GM18873 (cell line): ENCODE data around the gene DIRAS3.
"Not testable (repeated sequence)": the region's sequence is repeated elsewhere in the genome, so short reads cannot be mapped to it uniquely, and the experiment has no call there.

Source experiments
- ATAC-seq: cut with Tn5 transposase; IDR thresholded peaks from one replicate; pipeline ENCODE4 v1.9.1; 2021; ENCODE audit warnings: mild to moderate bottlenecking, moderate library complexity, moderate number of reproducible peaks; ENCODE audit not compliant: unreplicated experiment, low FRiP score

The DIRAS3 gene

GRCh38 chr1:68049941-68050878 lies at the start of gene DIRAS3:
TSS of gene DIRAS3 (minus strand) at chr1:68050627. CDS start at chr1:68047297, 3,330 bp downstream.
- no peak for ATAC-seq

- ATAC-seq, result no peak
Observed at GRCh38 chr1:68093737-68094136, 43.3 kb upstream of the DIRAS3 start.

GRCh38 chr1:68087184-68087583 lies 36.8 kb upstream of the DIRAS3 start:
- ATAC-seq, result no peak

- ATAC-seq, result no peak
Observed at GRCh38 chr1:68085752-68086151, 35.3 kb upstream of the DIRAS3 start.

GRCh38 chr1:68083686-68084085 lies 33.3 kb upstream of the DIRAS3 start:
- ATAC-seq, result no peak

GRCh38 chr1:68081775-68082283 lies 31.4 kb upstream of the DIRAS3 start:
- no peak for ATAC-seq

- no peak for ATAC-seq
Observed at GRCh38 chr1:68078647-68079046, 28.2 kb upstream of the DIRAS3 start.

- ATAC-seq, result no peak
Observed at GRCh38 chr1:68074472-68074871, 24.0 kb upstream of the DIRAS3 start.

- no peak for ATAC-seq
Observed at GRCh38 chr1:68065766-68066165, 15.3 kb upstream of the DIRAS3 start.

- not testable (repeated sequence) for ATAC-seq
Observed at GRCh38 chr1:68058053-68058452, 7.6 kb upstream of the DIRAS3 start.

- no peak for ATAC-seq
Observed at GRCh38 chr1:68057564-68057963, 7.1 kb upstream of the DIRAS3 start.

- no peak for ATAC-seq
Observed at GRCh38 chr1:68057050-68057449, 6.6 kb upstream of the DIRAS3 start.

- ATAC-seq, result no peak
Observed at GRCh38 chr1:68051475-68051874, 1.0 kb upstream of the DIRAS3 start.

- ATAC-seq, result no peak
Observed at GRCh38 chr1:68047659-68048026, 2.8 kb downstream of the DIRAS3 start.

- no peak for ATAC-seq
Observed at GRCh38 chr1:68046885-68047658, 3.4 kb downstream of the DIRAS3 start.

GRCh38 chr1:68046423-68046822 lies 4.0 kb downstream of the DIRAS3 start:
- no peak for ATAC-seq

GRCh38 chr1:68045511-68046180 lies 4.8 kb downstream of the DIRAS3 start:
- no peak for ATAC-seq

- ATAC-seq, result no peak
Observed at GRCh38 chr1:68043443-68044090, 6.9 kb downstream of the DIRAS3 start.

GRCh38 chr1:68036946-68037345 lies 13.5 kb downstream of the DIRAS3 start:
- no peak for ATAC-seq

GRCh38 chr1:68029444-68029843 lies 21.0 kb downstream of the DIRAS3 start:
- ATAC-seq, result no peak
